Midbrain (tissue), 1 donor: ENCODE results near the gene SLC17A9.

Experiments
- DNase-seq: peaks from one replicate; lab custom pipeline; 2025; lab: John Stamatoyannopoulos, UW

SLC17A9 gene, protein sequence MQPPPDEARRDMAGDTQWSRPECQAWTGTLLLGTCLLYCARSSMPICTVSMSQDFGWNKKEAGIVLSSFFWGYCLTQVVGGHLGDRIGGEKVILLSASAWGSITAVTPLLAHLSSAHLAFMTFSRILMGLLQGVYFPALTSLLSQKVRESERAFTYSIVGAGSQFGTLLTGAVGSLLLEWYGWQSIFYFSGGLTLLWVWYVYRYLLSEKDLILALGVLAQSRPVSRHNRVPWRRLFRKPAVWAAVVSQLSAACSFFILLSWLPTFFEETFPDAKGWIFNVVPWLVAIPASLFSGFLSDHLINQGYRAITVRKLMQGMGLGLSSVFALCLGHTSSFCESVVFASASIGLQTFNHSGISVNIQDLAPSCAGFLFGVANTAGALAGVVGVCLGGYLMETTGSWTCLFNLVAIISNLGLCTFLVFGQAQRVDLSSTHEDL

DNA sequence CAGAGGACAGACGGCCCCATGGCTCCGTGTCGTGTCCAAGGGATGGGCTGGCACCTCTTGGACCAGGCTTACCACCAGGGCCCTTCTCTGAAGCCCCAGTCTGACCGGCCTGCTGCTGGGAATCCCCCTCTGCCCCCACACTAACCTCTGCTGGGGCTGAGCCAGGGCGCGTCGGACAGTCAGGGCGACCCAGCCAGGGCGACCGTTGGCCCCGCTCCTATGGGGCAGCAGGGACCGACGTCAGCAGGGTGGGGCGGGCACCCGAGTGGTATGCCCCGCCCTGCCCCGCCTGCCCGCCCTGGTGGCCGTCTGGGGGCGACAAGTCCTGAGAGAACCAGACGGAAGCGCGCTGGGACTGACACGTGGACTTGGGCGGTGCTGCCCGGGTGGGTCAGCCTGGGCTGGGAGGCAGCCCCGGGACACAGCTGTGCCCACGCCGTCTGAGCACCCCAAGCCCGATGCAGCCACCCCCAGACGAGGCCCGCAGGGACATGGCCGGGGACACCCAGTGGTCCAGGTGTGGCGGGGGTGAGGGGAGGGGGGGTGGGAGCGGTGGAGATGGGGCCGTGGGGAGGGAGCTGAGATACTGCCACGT is at the start of gene SLC17A9:
Gene SLC17A9, plus strand, starts transcription at position 337 of the 595 bp plus-strand sequence. Its CDS starts 122 bp downstream, at position 459.
- DNase-seq, result no peak

DNA sequence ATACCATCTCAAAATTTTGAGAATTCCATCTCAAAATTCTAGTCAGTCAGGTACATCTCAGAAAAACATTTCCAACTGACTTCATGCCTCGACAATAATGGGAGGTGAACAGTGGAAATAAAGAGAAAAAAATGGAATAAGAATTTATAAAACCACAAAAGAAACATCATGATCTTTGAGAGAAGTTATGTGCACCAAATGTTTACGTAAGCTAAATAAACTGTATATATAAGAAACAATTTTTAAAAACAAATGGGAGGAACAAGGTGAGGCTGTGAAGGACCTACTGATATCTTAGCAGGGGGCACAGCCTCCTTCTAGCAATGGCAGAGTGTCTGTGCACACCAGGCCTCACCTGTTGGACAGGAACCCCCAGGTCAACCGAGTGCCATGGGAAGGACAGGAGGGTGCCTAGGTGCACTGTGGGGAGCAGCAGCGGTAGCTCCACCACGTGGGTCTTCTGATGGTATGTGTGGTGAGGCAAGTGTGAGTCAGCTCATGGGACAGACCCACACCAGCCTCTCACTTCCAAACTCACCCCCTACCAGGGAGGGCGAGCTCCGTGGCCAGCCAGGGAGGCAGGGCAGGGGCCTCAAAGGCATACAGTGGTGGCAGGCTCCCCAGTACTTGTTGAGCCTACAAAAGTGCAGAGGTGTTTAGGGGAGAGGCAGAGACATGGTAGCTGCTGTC is 49.4 kb upstream of the SLC17A9 start:
- DNase-seq, result no peak

DNA sequence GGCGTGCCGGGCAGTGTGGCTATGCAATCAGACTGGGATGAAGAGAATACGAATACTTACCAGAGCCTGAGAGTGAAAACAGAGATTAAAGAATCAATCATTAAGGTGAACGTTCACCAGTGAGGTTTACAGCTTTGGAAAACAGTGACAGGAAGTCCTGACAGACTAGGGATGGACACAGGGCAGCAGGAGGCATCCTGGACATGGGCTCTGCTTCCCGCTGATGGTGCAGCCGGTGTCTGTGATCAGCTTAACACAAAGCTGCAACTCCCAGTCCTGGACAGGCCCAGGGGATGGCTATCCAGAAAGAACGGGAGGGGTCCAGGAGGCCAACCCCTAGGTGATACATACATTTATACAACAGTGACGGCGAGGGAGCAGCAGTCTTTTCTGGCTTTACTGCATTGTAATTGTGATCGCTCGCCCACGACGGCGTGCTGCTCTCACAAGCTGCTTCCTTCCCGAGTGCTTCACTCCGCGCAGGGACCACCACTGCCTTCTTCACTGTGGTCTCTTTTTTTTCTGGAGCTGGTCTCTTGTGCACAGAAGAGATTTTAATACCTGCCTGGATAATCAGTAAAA is 46.9 kb upstream of the SLC17A9 start:
- no peak for DNase-seq

DNA sequence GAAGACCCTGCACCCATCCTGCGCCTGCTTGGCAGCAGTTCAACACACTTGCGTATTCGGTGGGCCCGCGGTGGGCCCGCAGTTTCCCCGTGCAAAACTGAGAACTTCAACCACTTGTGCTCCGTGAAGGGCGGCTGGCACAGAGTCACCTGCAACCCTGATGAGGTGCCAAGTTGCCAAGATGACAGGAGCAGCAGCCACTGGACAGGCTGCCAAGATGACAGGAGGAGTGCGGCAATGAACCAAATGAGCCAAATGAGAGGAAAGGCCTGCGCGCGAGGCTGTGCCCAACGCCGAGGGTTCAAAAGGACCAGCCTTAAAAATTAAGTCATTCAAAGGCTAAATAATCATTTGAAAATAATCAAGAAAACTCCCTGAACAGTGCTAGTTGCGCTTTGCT is 46.3 kb upstream of the SLC17A9 start:
- DNase-seq, result no peak

DNA sequence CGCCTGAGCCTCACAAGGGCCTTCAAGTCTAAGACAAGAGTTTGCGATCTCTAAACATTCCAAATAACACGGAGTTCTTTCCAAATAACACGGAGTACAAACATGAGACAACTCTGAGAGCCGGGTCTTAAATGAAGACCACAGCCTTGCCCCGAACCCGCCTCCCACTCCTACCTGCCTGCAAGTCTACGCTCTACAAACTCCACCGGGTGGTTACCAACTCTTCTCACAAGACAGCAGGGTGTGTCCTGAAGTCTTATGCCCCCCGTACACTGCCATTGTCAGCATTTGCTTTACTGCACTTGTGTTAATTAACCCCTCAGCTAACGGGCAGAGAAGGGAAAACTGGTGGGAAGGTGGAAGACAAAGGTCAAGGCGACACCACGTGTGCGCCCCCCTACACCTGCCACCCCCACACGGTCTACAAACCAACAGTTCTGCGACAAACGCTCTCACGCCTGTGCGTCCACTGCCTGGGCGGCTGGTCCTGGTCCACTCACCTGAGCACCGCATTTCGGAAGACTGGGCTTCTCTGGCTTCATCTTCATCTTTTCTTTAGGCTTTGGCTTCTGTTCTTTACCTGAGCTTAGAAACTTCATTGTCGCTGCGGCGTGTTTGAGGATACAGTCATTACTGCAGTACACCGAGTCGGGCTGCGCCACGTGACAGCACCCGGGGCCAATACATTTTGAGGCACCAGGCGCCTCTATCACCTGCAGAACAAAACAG is 45.7 kb upstream of the SLC17A9 start:
- no peak for DNase-seq

DNA sequence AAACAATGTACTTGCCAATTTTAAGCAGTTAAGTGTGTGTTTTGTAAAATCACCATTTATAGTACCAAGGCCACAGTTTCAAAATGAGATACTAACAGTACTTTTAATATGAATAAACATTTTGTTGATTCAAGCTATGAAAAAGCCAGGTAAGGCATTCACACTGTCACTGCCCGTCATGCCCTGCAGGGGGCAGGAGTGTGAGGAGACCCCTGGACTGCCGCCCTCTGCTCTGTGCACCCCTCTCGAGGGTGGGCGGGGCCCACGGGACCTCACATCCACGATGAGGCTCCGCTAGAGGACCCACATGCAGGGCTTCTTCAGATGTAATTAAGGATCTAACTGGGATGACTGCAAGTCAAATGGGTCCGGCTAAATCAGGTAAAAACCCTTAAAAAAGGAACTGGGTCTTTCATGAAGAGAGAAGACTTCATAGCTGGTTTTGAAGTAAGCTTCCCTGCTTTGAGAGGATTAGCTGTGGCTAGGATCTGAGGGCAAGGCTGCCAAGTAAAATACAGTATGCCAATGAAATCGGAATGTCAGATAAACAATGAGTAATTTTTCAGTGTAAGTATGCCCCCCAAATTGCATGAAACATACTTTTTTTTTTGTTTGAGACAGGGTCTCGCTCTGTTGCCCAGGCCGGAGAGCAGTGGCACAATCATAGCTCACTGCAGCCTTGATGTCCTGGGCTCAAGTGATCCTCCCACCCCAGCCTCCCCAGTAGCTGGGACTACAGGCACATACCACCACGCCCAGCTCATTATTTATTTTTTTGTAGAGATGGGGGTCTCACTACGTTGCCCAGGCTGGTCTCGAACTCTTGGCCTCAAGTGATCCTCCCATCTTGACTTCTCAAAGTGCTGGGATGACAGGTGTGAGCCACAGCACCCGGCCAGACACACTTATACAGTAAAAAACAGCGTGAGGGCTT is 44.9 kb upstream of the SLC17A9 start:
- no peak for DNase-seq

DNA sequence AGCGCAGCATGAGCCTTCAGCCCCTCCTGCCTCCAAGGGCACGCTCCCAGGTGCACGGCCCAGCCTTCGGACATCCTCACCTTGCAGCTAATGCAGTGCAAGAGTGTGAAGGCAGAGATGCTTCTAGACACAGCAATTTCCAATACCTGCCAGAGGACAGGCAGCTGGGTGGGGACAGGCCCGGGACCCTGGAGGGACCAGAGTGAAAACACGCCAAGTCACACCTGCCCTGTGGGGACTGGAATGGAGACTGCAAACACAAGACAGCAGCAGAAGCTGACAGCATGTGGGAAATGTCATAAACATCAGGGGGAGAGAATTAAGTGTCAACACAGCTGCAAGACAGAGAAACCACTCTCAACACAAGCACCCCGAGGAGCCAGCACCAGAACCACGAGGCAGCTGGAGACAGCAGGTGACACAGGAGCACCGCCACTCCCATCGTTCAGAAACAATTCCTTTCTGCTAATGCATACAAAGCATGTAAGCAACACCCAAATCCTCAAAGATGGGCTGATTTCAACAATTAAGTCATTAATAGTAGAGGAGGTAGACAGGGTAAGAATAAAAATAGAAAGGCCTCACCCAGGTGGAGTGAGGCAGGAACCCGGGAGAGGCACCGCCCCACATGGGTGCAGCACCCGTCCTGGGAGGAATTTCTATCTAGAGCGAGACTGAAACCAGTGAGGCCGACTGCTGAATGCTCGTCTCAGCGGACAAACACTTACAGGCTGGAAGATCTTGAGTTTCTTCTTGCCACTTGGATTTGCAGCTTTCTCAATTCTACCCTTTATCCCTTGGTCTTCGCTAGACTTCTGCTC is 43.3 kb upstream of the SLC17A9 start:
- no peak for DNase-seq

DNA sequence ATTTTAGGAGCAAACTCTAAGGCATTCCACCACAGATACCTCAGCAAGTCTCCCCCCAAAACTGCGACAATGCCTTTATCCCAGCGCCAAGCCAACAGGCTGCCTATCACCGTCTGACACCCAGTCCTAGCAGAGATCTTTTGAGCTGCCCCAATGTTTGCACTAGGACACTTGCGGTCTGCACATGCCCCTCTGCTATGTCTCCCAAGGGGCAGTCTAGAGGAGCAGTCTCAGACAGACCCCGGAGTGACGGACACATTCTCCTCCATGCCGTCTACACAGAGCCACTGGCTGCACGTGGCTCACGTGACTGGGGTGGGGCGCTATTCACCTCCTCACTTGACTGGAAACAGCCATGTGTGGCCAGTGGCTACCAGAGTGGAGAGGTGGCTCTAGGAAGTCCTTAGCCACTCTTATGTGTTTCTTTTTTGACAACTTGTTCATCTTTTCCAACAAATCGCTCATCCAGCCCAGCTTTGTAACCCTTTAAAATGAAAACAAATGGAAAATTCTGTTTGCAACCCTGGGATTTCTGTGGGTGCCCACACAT is 42.2 kb upstream of the SLC17A9 start:
- no peak for DNase-seq

DNA sequence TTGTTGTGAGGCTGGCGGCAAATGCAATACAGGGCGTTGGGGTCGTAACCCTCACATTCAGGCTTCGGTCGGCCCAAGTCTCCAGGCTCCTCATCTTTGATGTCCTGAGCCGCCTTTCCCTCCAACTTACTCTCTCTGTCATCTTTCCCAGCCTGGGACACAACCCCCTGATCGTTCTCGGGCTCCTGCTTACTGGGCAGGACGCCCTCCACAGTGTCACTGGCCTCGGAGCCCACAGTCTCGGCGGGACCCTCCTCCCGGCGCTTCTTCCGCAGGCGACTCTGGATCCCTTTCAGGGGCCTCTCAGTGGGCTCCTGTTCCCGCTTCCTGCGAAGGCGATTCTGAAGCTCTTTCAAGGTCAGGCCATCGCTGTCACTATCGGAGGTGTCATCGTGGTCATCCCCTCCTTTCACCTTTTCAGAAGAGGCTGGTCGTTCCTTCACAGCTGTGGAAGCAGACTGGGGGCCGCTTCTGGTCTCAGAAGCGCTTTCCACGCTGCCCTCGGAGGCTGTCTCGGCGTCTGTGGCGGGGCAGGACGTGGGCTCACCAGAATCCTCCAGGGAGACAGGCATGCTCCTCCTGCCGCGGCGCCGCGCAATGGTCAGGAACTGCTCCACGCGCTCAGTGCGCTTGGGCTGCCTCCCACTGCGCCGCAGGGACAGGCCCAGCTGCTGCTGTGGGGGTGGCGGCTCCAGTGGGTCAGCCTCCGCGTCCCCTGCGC is 41.6 kb upstream of the SLC17A9 start:
- DNase-seq, result no peak

DNA sequence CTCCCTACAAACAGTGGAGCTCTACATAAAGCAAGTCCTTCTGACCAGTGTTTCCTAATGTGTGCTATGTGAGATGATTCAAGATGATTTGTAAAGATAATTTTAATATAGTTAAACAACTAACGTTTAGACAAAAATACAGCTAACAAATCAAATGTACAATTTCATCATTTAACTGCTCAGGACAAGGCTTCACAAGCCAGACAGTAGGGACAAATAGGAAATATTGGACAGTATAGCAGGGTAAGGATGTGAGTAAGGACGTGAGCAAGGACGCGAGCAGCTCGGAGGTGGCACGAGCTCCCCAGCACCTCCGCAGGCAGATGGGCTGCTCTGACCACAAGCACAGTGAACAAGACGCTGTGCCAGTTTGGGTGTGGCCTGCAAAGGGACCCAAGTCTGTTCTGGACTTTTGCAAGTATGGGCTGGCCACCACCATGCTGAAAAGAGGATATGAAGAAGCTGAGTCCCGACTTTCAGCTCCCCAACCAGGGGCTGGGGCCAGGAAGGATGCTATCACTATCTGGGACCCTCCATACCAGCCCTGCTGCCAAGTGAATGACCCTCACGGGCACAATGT is 40.7 kb upstream of the SLC17A9 start:
- DNase-seq, result no peak

DNA sequence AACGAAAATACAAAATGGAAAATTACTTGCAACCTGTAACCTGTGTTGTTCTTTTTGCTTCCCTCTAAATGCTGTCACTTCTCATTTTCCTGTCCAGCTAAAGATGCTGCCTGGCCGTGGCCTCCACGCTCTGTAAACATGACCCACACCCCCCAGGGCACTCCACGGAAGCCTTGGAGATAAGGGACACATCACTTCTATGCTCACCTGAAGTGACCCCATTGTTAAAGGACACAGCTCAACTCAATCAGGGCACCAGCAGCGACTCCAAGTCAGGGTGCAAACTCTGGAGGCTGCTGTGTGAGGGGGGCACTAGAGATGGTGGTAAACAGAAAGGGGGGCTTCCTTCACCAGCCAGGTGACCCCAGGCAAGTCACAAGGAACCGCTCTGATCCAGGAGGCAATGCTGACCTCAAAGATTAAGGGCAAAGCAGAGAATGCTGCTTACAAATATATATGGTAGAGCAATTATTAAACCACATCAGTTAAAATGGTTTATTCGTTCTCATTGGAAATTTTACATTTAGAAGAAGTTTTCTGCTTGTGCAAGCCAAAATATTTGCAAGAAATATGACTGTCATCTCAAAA is 39.4 kb upstream of the SLC17A9 start:
- DNase-seq, result no peak

DNA sequence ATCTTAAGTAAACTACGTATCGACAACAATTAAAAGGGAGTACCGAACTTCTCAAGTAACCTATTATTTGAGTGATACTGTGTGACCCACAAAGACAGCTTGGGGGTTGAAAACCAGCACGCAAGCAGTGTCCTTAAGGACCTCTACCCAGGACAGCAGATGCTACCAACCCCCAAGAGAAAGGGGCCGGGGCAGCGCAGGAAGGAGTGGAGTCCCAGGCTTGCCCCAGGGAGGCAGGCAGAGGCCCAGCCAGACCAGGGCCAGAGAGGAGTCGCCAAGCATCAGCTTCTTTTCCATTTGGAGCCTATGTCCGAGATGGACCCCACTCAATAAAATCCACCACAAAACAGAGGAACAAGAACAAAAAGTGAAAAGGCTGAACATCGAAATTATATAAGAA is 38.1 kb upstream of the SLC17A9 start:
- no peak for DNase-seq

DNA sequence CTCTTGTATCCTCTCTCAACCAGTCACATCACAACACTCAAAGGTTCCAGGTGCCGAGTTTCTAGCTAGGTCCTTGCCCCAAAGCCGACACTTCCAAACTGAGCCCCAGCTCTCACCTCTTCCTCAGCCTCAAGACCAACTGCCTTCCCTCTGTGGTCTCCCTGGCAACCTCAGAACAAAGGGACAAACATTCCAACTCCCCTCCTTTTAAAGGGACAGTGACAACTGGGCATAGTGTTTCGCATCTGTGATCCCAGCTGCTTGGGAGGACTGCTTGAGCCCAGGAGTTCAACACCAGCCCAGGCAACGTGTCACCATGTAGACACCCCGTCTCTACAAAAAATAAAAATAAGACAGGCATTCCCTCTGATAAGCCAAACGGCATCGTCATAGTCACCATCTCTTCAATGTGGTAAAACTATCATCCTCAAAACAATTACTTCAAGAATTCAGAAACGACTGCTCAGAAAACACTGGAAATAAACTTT is 37.5 kb upstream of the SLC17A9 start:
- DNase-seq, result peak; percentile 62

DNA sequence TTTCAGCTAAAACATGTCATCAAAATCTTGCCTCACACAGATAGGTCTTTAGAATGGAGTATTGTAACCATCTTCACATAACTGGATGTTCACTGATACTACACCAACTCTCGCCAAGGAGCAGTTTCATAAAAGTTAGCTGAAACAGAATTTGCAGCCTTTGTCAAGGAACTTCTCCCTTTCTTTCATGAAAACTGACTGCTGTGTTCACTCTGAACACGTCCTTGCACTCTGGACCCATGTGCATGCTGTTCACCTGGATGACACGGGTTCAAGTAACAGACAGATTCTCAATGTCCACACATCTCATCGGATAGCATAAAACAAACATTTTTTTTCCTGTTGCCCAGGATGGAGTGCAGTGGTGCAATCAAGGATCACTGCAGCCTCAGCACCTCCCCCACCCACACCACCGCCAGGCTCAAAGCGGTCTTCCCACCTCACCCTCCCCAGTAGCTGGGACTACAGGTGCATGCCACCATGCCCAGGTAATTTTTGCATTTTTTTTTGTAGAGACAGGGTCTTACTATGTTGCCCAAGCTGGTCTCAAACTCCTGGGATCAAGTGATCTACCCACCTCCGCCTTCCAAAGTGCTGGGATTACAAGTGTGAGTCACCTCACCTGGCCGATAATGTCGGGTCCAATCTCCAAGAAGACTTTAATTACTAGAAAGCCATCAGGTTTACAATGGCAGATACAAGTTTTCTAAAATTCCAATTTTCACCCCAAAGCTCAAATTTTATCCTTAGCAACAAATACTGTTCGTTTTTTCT is 35.6 kb upstream of the SLC17A9 start:
- no peak for DNase-seq

DNA sequence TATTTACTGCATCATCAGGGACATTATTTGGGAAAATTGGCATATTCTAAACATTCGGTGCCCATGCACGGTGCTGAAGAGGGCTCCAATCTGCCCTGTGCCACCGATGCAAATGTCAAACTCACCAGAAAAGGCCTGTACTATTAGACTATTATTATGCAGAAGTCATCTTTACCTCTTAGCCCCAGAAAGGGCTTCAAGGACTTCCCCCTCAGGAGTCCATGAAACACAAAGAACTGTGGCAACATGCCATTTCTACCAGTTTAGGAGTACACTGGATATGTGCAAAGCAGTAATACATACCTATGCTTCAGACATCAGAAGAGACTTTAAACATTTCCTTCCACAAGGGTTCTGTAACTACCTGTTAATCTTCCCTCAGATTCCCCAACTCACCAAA is 34.8 kb upstream of the SLC17A9 start:
- no peak for DNase-seq

DNA sequence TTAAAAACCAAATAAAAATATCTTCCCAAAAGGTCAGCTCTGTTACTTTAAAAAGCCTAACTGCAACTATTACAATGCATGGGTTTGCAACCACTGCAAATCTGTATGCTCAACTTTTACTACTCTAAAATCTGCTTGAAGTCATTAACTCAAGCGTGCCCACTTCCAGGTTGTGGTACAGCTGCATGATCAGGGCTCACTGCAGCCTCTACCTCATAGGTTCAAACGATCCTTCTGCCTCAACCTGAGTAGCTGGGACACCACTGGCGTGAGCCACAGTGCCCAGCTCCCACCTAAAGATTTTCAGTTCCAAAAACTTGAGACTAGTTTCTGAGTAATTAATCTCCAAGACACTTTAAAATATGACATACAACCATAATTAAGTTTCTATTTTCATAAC is 34.4 kb upstream of the SLC17A9 start:
- no peak for DNase-seq

DNA sequence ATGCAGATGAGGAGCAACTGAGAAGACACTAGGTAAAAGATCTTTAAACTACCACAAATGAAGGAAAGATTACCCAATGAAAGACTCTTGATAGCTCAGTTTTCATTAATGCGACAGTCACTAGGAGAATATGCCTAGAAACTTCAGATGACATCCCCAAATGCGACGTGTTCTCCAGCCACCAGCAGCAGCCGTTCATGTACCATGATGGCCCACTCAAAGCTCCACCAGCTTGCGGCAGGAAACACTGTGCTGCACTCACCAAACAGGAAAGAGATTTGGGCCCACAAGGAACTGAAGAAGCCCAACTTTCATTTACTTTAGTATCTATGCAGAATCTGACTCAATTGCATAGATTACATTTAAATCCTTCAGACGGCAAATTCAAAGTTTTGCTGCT is 33.7 kb upstream of the SLC17A9 start:
- no peak for DNase-seq
